NCI-H2227 (cell line): ENCODE data around the gene GCGR.
"Not testable (repeated sequence)": the region's sequence is repeated elsewhere in the genome, so short reads cannot be mapped to it uniquely, and the experiment has no call there.

Experiments used
- DNase-seq: peaks from one replicate; lab custom pipeline; 2025; ENCODE audit not compliant: unreplicated experiment; lab: John Stamatoyannopoulos, UW

The GCGR gene

DNA sequence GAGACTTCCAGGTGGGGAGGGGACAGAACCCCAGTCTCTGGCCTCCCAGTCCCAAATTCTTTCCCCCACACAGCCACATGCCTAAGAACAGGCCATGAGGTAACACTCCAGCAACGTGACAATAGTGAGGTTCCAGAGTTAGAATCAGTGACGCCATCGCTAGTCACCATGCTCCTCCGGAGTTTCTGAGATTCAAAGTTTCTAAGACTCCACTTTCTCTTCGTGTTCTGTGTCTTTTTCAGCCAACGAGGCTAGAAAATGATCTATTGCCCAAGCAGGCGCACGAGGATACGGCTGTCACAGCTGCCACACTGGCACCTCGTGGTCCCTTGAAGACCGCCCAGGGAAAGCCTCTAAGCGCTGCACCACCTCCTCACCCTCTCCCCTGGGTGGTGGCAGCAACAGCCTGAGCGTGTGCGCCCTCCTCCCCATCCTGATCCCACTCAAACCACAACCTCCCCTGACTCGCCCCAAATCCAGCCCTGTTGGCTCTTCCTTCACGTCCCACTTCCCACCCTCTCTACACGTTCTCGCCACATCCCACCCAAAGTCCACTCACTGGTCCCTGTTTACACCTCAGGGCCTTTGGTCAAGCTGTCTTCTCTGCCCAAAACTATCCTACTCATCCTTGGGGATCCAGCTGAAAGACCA, 28.1 kb downstream of the GCGR start:
- peak; percentile 30 for DNase-seq

DNA sequence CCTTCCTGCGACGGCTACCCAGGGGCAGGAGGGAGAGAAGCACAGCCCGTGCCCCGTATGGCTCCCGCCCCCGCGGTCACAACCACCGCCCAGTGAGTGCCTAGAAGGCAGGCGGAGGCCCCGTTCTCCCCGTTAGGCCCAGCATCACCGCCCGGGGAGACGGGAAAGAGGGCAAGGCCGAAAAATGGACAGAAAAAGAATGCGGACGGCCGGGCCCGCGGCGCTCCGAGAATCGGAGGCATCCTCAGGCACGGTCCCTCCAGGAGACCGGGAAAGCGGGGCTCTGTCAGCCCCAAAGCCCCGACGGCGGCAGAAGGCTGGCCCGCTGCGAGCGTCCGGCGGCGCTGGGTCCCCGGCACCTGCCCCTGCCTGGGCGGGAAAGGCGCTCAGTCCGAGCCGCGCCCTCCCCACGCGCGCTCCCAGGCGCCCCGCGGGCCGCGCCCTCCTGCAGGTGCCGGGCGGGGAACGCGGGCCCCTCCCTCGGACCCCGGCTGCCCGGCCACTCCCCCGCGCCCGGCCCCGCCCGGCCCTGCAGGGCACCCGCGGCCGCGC, 28.7 kb downstream of the GCGR start:
- peak; percentile 72 for DNase-seq

DNA sequence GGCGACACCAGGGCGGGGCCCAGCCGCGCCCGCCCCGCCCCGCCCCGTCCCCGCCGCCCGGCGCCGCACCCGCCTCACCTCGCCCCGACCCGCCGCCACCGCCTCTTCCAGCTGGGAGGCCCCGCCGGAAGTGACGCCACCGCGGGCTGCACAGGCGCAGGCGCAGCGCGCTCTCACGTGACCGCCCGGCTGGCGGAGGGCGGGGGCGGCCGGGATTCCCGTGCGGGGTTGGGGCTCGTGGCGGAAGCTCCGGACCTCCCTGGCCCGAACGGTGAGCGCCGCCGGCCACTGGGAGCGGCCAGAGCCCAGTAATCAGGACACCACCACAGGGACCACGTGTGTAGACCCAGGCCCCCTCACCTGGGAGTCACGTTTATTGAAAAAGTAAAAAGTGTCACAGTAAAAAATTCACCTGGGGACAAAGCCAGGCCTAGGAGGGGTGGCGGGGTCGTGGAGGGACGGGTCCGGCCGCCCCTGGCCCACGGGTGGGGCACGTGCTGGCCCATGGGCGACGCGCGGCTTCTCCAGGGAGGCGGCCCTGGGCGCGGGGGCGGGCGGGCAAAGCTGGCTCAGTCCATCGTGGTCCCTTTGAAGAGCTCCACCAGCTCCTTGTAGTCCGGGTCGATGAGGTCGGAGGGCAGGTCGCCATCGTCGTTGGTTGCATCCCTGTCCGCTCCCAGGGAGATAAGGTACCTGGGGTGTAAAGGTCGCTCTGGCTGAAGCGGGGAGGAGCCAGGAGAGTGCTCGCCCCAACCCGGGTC, 29.4 kb downstream of the GCGR start, which contains the start of gene MCRIP1:
TSS of gene MCRIP1 (minus strand) at position 132 of the 761 bp plus-strand sequence. CDS start 8,785 bp downstream, outside the sequence.
- DNase-seq, result peak; percentile 97

DNA sequence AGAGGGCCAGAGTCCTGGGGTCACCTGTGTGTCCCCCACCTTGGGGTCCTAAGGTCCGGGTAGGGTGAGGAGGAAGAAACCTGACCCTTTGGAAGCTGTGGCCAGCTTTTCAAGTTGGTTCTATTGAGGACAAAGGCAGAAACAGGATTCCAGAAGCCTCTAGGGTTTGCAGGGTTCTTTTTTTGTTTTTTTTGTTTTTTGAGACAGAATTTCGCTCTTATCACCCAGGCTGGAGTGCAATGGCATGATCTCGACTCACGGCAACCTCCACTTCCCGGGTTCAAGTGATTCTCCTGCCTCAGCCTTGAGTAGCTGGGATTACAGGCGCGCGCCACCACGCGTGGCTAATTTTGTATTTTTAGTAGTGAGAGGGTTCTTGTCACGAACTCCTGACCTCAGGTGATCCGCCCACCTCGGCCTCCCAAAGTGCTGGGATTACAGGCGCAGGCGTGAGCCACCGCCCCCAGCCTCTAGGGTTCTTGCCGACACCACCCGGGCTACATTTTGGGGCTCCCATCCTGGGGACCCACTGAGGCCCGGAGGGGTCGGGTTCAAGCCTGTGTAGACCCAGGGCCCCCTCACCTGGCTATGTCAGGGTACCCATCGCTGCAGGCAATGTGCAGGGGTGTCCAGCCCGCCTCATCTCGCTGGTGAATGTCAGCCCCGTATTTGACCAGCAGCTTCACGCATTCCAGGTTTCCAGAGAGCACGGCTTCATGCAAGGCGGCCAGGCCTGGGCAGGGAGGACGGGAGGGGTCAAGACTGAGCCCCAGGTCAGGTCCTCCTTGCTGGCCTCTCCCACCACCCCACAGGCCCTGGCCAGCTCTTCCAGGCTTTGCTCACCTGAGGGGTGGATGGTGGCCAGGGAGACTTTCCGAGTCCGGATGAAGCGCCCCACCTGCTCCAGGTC, 30.2 kb downstream of the GCGR start:
- DNase-seq, result no peak

DNA sequence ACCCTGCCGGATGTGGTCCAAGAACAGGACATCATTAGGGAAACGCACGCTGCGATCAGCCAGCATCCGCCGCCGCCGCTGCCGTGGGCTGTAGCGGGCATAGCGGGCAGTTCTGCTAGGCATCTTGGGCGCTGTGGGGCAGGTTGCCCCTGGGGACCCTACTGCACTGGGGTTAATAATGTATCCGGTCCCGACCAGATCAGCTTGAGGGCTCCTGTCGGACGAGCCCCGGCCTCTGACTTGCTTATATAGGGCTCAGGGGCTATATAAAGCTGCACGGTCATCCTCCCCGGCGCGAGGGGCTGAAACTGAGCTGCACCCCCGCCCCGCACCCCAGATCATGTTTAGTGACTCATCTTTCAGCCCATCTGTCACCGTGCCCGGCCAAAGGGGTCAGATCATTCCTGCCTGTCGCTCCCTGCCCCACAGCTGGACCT, 30.9 kb downstream of the GCGR start, which contains the start of gene PPP1R27:
TSS of gene PPP1R27 (minus strand) at position 220 of the 437 bp plus-strand sequence. CDS start at position 123, 97 bp downstream.
- DNase-seq, result no peak

DNA sequence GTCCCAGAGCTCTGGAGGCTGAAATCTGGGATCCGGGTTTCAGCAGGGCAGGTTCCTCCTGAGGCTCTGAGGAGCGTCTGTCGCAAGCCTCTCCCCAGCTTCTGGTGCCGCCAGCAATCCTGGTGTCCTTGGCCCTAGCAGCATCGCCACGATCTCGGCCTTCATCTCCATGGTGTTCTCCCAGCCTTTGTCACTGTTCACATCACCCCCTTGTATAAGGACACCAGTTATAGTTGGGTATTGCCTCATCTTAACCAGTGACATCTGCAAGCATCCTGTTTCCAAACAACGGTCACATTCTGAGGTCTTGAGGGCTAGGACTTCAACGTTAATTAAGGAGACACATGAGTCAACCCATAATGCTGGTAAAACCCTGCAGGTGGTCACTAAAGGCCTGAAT, 33.7 kb downstream of the GCGR start:
- DNase-seq, result no peak

DNA sequence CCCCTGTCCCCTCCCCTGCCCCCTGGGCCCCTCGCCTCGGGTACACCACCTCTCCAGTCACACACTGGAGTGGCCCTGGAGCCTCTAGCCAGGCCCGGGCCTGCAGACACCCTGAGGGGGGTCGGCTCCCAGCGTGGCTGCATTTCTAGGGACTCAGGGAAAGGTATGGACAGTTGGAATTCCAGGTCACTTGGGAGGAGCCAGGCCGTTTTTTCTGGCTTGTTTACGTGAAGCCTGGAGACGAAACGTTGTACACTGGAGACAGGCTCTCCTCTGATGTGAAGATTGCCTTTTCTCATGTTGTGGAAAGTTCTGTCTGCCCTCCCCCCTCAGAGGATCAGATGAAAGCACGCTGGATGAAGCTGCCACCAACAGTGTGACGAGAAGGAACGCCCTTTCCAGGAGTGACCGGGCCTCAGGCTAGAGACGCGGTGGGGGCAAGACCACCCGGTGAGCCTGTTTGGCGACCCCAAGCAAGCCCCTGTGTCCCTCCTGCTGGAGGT, 34.9 kb downstream of the GCGR start:
- no peak for DNase-seq

DNA sequence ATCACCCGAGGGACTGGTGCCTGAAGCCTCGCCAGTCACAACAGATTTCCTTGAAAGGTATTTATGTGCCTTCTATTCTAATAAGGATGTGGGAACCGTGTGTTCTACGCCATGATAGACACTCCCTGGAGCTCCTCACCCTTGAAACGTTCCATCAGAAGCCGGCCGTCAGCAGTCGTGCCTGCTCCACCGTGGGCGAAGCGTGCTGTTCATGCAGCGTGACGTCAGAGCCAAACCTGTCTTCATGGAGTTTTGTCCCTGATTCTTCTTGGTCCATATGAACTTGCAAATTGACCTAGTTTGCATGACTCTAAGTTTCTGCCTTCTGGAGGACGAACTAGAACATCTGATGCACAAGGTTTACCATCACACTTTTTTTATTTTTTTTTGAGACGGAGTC, 35.4 kb downstream of the GCGR start:
- DNase-seq, result no peak

DNA sequence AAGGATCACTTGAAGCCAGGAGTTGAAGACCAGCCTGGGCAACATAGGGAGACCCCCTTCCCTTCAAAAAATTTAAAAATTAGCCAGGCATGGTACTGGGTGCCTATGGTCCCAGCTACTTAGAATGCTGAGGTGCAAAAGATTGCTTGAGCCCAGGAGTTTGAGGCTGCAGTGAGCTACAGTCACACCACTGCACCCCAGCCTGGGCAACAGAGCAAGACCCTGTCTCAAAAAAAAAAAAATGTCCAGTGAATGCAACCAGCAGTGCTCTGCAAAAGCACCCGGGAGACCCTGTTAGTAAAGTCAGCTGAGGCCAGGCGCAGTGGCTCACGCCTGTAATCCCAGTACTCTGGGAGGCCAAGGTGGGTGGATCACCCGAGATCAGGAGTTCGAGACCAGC, 36.1 kb downstream of the GCGR start:
- DNase-seq, result not testable (repeated sequence)

DNA sequence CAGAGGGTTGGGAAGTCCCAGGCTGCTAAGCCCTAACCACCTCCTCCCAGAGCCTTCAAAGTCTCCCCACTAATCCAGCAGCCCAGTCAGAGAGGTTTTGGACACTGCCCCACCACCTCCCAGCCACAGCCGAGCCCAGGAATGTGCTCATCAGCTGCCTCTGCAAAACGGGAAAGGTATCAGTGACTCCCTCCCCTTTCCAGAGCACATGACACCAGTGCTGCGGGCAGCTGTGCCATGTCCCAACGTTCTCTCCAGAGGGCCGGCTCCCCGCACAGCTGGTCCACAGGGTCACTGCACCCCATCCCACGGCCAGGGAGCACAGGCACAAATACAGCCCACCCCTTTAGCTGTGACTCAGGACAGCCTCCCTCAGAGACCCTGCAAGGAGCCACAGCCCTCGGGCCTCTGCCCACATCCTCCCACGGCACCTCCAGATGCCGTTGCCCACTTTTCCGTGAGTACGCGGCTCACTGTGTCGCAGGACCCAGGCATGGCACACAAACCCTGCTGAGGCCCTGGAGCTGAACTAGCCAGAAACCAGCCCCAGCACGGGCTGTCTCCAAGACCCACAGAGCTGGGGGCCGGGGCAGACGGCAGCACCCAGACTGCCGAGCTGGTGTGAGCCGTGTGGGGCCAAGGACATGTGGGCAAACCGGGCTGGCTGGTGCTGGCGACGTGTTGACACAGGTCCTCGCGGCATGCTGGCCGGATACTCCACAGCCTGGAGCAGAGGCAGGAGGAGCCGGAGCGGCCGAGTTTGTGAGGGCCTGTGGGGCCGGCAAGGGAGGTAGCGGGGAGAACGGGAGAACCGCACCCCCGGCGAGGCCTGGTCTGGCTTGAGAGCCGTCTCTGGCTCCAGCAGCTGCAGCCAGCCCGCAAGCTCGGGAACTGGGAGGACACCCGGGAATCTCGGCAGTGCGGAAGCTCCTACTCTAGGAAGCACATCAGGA, 37.2 kb downstream of the GCGR start:
- no peak for DNase-seq

DNA sequence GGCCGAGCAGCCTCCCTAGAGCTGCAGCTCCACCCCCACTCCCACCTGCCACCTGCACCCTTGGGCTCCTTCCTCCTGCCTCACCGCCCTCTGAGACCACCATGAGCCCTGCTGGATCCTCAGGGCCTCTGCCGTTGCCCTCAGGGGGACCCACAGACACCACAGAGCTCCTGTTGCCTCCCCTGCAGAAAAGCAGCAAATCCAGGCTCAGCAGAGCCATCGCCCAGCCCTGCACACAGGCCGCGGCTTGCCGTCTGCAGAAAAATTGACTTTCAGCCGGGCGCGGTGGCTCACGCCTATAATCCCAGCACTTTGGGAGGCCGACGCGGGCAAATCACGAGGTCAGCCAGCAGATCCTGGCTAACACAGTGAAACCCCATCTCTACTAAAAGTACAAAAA, 37.9 kb downstream of the GCGR start:
- no peak for DNase-seq

DNA sequence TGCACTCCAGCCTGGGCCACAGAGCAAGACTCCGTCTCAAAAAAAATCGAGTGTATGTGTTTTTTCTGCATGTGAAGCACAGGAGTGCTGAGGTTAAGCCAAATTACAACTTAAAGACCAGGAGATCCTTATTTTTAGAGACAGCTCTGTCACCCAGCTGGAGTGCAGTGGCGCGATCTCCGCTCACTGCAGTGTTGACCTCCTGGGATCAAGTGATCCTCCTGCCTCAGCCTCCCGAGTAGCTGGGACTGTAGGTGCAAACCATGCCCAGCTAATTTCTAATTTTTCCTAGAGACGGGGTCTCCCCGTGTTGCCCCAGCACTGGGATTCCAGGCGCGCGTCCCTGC, 38.4 kb downstream of the GCGR start:
- no peak for DNase-seq

DNA sequence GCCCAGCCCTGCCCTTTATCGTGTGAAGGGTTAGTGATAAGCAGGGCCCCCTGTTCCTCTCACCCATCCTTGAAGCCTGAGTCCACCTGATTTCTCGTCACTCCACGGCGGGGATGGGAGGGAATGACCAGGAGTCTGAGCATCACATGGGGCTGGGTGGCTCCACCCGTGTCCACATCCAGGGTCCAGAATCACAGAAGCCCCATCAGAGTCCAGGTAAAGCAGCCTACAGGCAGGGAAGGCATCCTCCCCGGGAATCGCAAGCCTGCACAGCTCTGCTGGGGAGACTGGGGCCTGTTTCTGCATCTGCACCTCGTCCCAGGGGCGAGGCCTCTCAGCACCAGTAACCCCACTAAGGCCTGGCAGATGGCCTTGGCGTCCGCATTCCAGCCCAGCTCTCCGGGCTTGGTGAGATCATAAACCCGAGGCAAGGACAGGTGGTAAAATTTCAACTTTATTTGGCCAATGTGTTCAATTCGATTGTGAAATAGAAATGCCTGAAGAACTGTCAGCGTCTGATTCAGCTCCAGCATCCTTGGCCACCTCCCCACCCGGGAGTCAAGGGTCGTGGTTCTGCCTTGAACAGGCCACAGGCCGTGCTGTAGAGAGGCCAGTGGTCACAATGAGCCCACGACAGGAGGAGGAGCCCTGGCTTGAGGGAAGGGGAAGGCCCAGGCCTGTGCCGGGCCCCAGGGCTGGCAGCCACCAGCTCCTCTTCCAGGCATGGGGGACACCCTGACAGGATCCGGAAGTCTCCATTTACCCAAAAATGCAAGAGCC, 39.0 kb downstream of the GCGR start:
- no peak for DNase-seq

DNA sequence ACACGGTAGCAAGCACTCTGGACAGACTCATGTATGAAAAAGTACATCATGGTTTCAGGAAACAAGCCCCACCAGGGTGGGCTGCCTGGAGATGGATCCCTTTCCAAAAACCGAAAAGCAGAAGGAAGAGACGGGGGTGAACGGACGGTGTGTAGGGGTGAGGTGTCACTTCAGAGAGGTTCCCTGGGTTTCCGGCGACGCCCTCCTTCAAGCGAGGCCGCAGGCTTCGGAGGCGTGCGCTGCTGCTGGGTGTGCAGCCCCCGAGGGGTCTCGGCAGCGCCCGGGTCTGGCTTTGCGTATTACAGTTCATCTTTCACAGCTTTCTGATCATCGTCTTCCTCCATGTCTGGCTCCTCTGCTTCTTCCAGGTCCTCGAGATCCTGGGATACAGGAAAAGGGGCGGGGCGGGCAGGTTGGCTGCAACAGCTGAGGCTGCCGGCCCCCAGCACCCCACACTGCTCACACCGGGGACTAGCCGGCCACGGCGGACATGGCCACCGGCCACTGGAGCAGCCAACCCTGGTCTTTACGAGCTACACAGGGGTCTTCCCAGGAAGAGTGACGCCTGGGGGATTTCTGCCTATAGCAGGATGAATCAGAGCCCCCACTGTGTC, 39.9 kb downstream of the GCGR start:
- no peak for DNase-seq

DNA sequence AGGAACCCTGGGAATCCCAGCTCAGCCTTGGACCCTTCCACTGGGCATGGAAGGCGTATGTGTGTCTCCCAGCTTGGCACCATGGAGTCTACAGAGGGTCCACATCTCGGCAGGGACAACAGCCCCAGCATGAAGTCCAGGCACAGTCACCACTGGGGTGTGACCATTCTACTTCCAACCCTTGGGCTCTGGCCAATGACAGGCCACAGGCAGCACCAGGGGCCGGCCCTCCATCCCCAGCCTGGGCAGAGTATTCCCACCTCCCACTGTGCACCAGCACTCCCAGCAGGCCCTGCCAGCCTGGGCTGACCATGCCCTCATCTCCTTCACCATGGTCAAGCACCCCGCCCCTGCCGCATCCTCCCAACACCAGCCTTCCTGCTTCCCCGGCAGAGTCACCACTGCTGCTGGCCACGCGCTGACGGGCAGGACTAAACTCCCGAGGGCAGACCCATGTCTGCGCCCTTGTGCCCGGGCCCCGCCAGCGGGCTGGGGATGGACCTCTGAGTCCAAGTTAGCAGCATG, 40.4 kb downstream of the GCGR start:
- DNase-seq, result no peak

DNA sequence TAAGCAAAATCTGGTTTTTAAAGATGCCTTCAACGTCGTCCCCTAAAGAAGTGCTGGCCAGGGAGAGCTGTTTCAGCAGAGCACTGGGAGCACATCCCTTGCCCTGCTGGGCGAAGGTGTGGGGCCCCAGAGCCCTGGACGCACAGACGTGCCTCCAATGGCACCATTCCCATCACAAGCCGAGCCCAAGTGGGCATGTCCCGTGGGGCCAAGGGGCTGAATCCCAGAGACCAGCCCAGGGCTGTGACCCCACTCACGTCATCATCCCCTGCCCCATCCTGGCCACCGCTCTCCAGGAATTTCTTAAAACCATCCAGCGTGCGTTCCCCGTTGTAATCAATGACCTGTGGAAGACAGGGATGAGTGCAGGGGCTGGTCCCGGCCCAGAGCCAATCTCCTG, 40.9 kb downstream of the GCGR start:
- no peak for DNase-seq

DNA sequence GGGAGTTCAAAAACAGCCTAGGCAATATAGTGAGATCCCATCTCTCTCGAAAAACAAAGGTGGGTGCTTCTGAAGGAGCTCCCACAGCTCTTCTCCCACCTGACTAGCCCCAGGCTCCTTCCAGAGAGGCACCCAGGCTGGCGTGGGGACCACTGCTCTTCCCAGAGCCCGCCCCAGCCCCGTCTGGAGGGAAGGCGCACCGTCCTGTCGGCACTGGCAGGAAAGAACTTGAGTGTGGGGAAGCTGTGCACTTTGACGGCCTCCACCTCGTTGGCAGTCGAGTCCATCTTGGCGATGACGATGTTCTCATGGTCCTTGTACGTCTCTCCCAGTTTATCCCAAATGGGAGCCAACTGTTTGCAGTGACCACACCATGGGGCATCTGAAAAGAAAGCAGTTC, 41.4 kb downstream of the GCGR start:
- no peak for DNase-seq
